Activated naive CD8-positive, alpha-beta T cell treated with anti-CD3 and anti-CD28 coated beads, Interleukin-2, amount 50 U/mL, for 24 hours (primary cell): ENCODE measurements around the gene DDX23.
A peak's percentile ranks its signal among the peaks of the same experiment; 100 is the strongest.
"Not testable (repeated sequence)": the region's sequence is repeated elsewhere in the genome, so short reads cannot be mapped to it uniquely, and the experiment has no call there.

Experiments
- ATAC-seq: fragments of 150-1000 bp; cut with Tn5 transposase; one replicate; pipeline ENCODE4 v1.10.0; 2021
- DNase-seq: peaks from one replicate; pipeline ENCODE4 v3.0.0; 2021
- H3K27ac Mint-ChIP-seq: one replicate; pipeline ENCODE4 v1.8.0; 2021; ENCODE audit warnings: mild to moderate bottlenecking, mixed read lengths
- H3K27me3 Mint-ChIP-seq: one replicate; pipeline ENCODE4 v1.8.0; 2021; ENCODE audit warnings: mixed read lengths
- H3K36me3 Mint-ChIP-seq: one replicate; pipeline ENCODE4 v1.8.0; 2021; ENCODE audit warnings: low read depth, mixed read lengths
- H3K4me1 Mint-ChIP-seq: one replicate; pipeline ENCODE4 v1.8.0; 2021; ENCODE audit warnings: mixed read lengths
- H3K4me3 Mint-ChIP-seq: one replicate; pipeline ENCODE4 v1.8.0; 2021; ENCODE audit warnings: mild to moderate bottlenecking, moderate library complexity, mixed read lengths
- H3K9me3 Mint-ChIP-seq: one replicate; pipeline ENCODE4 v1.8.0; 2021; ENCODE audit warnings: mixed read lengths

DDX23 gene

GRCh38 chr12:48851883-48852733, at the start of gene DDX23:
Gene DDX23, minus strand, starts transcription at chr12:48852163. Its CDS starts 6,381 bp downstream, at chr12:48845782.
- Mint-ChIP-seq H3K27me3 (no peaks in the 10 kb centered on the region), H3K4me3 (peak within 1 kb of the TSS; percentile 92), H3K36me3 (peaks cover 16% of the 10 kb centered on the region), H3K27ac (peak within 1 kb of the TSS; percentile 96), H3K4me1 (peaks cover 33% of the 10 kb centered on the region), H3K9me3 (no peaks in the 10 kb centered on the region)
- ATAC-seq: peak; percentile 98
- peak; percentile 89 for DNase-seq

- no peak overlapping the region for H3K27ac Mint-ChIP-seq
- DNase-seq (no peak), ATAC-seq (peak; percentile 56)
- no peak overlapping the region for H3K4me3 Mint-ChIP-seq
- no peaks in the 10 kb centered on the region for H3K9me3 Mint-ChIP-seq
- peaks cover 12% of the 10 kb centered on the region for H3K27me3 Mint-ChIP-seq
- peaks cover 10% of the 10 kb centered on the region for H3K4me1 Mint-ChIP-seq
- H3K36me3 Mint-ChIP-seq: no peaks in the 10 kb centered on the region
Measured at GRCh38 chr12:48901278-48901677, 49.3 kb upstream of the DDX23 start.

GRCh38 chr12:48899651-48900050, 47.7 kb upstream of the DDX23 start:
- Mint-ChIP-seq H3K9me3 (no peaks in the 10 kb centered on the region), H3K36me3 (no peaks in the 10 kb centered on the region), H3K4me3 (no peak overlapping the region), H3K4me1 (peaks cover 10% of the 10 kb centered on the region), H3K27ac (no peak overlapping the region), H3K27me3 (peaks cover 16% of the 10 kb centered on the region)
- ATAC-seq (no peak), DNase-seq (no peak)

- Mint-ChIP-seq H3K4me3 (no peak overlapping the region), H3K27ac (no peak overlapping the region), H3K9me3 (no peaks in the 10 kb centered on the region), H3K36me3 (no peaks in the 10 kb centered on the region), H3K27me3 (peaks cover 33% of the 10 kb centered on the region), H3K4me1 (peaks cover 8% of the 10 kb centered on the region)
- no peak for DNase-seq
- no peak for ATAC-seq
Measured at GRCh38 chr12:48894271-48894670, 42.3 kb upstream of the DDX23 start.

GRCh38 chr12:48890657-48891418, 38.9 kb upstream of the DDX23 start:
- Mint-ChIP-seq H3K4me3 (no peak overlapping the region), H3K4me1 (peaks cover 8% of the 10 kb centered on the region), H3K36me3 (no peaks in the 10 kb centered on the region), H3K27ac (no peak overlapping the region), H3K27me3 (peaks cover 24% of the 10 kb centered on the region), H3K9me3 (no peaks in the 10 kb centered on the region)
- ATAC-seq: peak; percentile 96
- DNase-seq: peak; percentile 84

- H3K9me3 Mint-ChIP-seq: no peaks in the 10 kb centered on the region
- H3K27ac Mint-ChIP-seq: no peak overlapping the region
- H3K4me1 Mint-ChIP-seq: peaks cover 8% of the 10 kb centered on the region
- H3K36me3 Mint-ChIP-seq: no peaks in the 10 kb centered on the region
- peaks cover 20% of the 10 kb centered on the region for H3K27me3 Mint-ChIP-seq
- DNase-seq: no peak
- ATAC-seq: no peak
- H3K4me3 Mint-ChIP-seq: no peak overlapping the region
Measured at GRCh38 chr12:48889679-48890078, 37.7 kb upstream of the DDX23 start.

GRCh38 chr12:48883305-48884161, 31.6 kb upstream of the DDX23 start:
- DNase-seq (no peak), ATAC-seq (no peak)
- Mint-ChIP-seq H3K9me3 (no peaks in the 10 kb centered on the region), H3K27me3 (peaks cover 25% of the 10 kb centered on the region), H3K4me1 (peaks cover 7% of the 10 kb centered on the region), H3K27ac (no peak overlapping the region), H3K36me3 (no peaks in the 10 kb centered on the region), H3K4me3 (no peak overlapping the region)

GRCh38 chr12:48882972-48883304, 31.0 kb upstream of the DDX23 start:
- no peaks in the 10 kb centered on the region for H3K36me3 Mint-ChIP-seq
- peaks cover 27% of the 10 kb centered on the region for H3K27me3 Mint-ChIP-seq
- H3K4me1 Mint-ChIP-seq: peaks cover 7% of the 10 kb centered on the region
- H3K9me3 Mint-ChIP-seq: no peaks in the 10 kb centered on the region
- H3K27ac Mint-ChIP-seq: no peak overlapping the region
- no peak overlapping the region for H3K4me3 Mint-ChIP-seq
- no peak for DNase-seq
- no peak for ATAC-seq

- peaks cover 27% of the 10 kb centered on the region for H3K27me3 Mint-ChIP-seq
- no peak overlapping the region for H3K27ac Mint-ChIP-seq
- no peak overlapping the region for H3K4me3 Mint-ChIP-seq
- DNase-seq: no peak
- no peaks in the 10 kb centered on the region for H3K36me3 Mint-ChIP-seq
- no peaks in the 10 kb centered on the region for H3K9me3 Mint-ChIP-seq
- ATAC-seq: no peak
- H3K4me1 Mint-ChIP-seq: peaks cover 7% of the 10 kb centered on the region
Measured at GRCh38 chr12:48882315-48882687, 30.3 kb upstream of the DDX23 start.

GRCh38 chr12:48881686-48882314, 29.8 kb upstream of the DDX23 start:
- DNase-seq: no peak
- no peaks in the 10 kb centered on the region for H3K36me3 Mint-ChIP-seq
- no peaks in the 10 kb centered on the region for H3K9me3 Mint-ChIP-seq
- peaks cover 27% of the 10 kb centered on the region for H3K27me3 Mint-ChIP-seq
- H3K27ac Mint-ChIP-seq: no peak overlapping the region
- H3K4me1 Mint-ChIP-seq: peaks cover 7% of the 10 kb centered on the region
- ATAC-seq: no peak
- H3K4me3 Mint-ChIP-seq: no peak overlapping the region

- Mint-ChIP-seq H3K36me3 (no peaks in the 10 kb centered on the region), H3K9me3 (no peaks in the 10 kb centered on the region), H3K4me1 (peaks cover 7% of the 10 kb centered on the region), H3K27ac (no peak overlapping the region), H3K27me3 (peaks cover 27% of the 10 kb centered on the region), H3K4me3 (no peak overlapping the region)
- ATAC-seq: no peak
- no peak for DNase-seq
Measured at GRCh38 chr12:48880647-48881046, 28.7 kb upstream of the DDX23 start.

GRCh38 chr12:48878548-48878947, 26.6 kb upstream of the DDX23 start:
- H3K27ac Mint-ChIP-seq: no peak overlapping the region
- DNase-seq (no peak), ATAC-seq (no peak)
- H3K9me3 Mint-ChIP-seq: no peaks in the 10 kb centered on the region
- no peak overlapping the region for H3K4me3 Mint-ChIP-seq
- H3K4me1 Mint-ChIP-seq: peaks cover 7% of the 10 kb centered on the region
- H3K36me3 Mint-ChIP-seq: no peaks in the 10 kb centered on the region
- peaks cover 27% of the 10 kb centered on the region for H3K27me3 Mint-ChIP-seq

GRCh38 chr12:48875944-48876515, 24.1 kb upstream of the DDX23 start:
- Mint-ChIP-seq H3K27ac (no peak overlapping the region), H3K4me3 (no peak overlapping the region), H3K9me3 (no peaks in the 10 kb centered on the region), H3K27me3 (peaks cover 14% of the 10 kb centered on the region), H3K4me1 (no peaks in the 10 kb centered on the region), H3K36me3 (no peaks in the 10 kb centered on the region)
- ATAC-seq: no peak
- no peak for DNase-seq

GRCh38 chr12:48873534-48873933, 21.6 kb upstream of the DDX23 start:
- not testable (repeated sequence) for H3K27ac Mint-ChIP-seq, H3K36me3 Mint-ChIP-seq, ATAC-seq, H3K4me3 Mint-ChIP-seq, DNase-seq, H3K27me3 Mint-ChIP-seq, H3K4me1 Mint-ChIP-seq, H3K9me3 Mint-ChIP-seq
